Keratinocyte (primary cell): ENCODE data around the gene ACTN1.

ENCODE experiments used
- EZH2 ChIP-seq: IDR thresholded peaks from one replicate; pipeline ENCODE4 v1.6.1; 2012; ENCODE audit warnings: inconsistent platforms, mild to moderate bottlenecking, low read length, moderate library complexity
- TF ChIP-seq, protein P1 (sequence below), 3 experiments: IDR thresholded peaks in 1 of 3; conservative IDR thresholded peaks in 1 of 3; optimal IDR thresholded peaks in 1 of 3; 2 replicates in 2 of 3; 3 replicates in 1 of 3; pipeline versions ENCODE3 to v1.5.1; 2011; ENCODE audit warnings: low read length in 3 of 3, mild to moderate bottlenecking in 3 of 3, moderate library complexity in 2 of 3, control low read depth in 1 of 3, inconsistent platforms in 1 of 3; ENCODE audit not compliant: insufficient read depth in 2 of 3; ENCODE audit errors: extremely low read depth in 1 of 3

DNA sequence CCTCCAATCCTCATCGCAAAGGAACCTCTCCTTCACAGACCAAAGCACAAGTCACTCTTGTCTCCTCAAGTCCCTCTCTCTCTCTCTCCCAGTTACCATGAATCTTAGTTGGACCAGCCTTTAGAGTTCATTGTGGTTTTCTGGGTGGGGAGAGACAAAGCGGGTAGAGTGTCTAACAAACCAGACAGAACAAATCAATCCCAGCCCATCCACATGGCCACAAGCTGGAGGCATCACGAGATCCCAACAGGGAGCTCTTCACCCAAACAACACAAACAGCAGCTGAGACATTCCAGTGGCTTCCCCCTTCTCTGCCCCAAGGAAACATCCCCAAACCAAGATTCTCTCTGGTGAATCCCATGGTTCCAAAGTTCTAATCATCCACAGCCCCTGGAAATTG lies 22.4 kb downstream of the ACTN1 start:
- TF ChIP-seq, protein P1, sequence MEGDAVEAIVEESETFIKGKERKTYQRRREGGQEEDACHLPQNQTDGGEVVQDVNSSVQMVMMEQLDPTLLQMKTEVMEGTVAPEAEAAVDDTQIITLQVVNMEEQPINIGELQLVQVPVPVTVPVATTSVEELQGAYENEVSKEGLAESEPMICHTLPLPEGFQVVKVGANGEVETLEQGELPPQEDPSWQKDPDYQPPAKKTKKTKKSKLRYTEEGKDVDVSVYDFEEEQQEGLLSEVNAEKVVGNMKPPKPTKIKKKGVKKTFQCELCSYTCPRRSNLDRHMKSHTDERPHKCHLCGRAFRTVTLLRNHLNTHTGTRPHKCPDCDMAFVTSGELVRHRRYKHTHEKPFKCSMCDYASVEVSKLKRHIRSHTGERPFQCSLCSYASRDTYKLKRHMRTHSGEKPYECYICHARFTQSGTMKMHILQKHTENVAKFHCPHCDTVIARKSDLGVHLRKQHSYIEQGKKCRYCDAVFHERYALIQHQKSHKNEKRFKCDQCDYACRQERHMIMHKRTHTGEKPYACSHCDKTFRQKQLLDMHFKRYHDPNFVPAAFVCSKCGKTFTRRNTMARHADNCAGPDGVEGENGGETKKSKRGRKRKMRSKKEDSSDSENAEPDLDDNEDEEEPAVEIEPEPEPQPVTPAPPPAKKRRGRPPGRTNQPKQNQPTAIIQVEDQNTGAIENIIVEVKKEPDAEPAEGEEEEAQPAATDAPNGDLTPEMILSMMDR (optimal IDR thresholded peaks at IDR 0.05 in 1 of 3, IDR thresholded peaks at IDR 0.05 in 1 of 3, conservative IDR thresholded peaks at IDR 0.05 in 1 of 3; ENCODE audit: extremely low read depth in 1 of 3, insufficient read depth in 2 of 3, low read length in 3 of 3): no peak
- no peak for TF ChIP-seq EZH2
